GM04504 (cell line): ENCODE measurements around the gene GRID2.
A peak's percentile ranks its signal among the peaks of the same experiment; 100 is the strongest.
"Not testable (repeated sequence)": the region's sequence is repeated elsewhere in the genome, so short reads cannot be mapped to it uniquely, and the experiment has no call there.

Experiments used
- DNase-seq: peaks from one replicate; pipeline ENCODE4 v3.0.0-alpha.2; 2012; ENCODE audit warnings: low read depth

Gene GRID2

GRCh38 chr4:92305878-92306520, 2.2 kb downstream of the GRID2 start:
- DNase-seq = no peak

DNA sequence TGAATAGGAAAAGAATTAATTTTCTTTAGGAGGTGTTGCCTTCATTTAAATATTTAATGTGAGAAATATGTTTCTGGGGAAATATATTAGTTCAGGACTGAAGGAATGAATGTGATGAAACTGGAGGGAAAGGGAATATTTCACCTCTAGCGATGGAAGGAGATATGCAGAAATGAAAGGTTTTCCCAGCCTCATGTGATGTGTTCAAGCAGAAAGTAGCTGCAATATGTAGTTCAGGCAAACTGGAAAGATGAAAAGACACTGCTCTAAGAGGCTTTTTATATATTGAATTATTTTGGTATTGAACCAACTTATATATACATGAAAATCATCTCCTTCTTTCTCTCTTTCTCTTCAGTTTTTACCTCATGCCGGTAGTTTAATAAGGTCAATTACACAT, 3.4 kb downstream of the GRID2 start:
- no peak for DNase-seq

DNA sequence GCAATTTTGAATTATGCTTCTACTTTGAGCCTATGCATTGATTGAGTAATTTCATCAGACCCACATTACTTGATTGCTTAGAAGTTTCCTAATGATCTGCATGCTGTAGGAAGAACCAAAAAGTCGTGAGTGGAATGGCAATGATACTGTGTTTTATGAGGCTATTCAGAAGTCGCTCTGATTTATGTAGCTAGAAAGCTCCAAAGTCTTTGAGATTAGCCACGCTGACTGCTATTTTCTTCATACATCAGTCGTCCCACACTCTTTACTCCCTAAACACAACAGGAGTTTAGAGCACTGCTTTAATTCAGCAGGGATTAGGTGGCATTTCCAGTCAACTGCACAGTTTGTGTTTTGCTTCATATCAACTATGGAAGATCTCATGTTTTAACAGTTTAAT, 4.1 kb downstream of the GRID2 start:
- no peak for DNase-seq

DNA sequence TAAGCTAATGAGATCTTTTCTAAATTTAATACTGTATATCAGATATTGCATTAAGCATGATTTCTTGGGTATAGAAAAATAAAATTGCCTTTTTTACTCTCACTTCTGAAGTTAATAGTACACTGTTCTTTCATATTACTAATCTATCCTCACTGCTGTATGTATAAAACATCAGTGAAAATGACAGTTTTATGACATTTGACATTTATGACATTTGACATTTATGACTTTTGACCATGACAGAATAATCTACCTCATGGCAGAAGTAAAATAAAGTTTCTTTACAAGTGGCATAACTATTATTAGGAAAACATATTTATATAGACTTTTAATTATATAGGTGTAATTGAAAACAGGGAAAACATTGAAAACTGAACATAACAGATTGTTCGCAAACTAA, 13.3 kb downstream of the GRID2 start:
- DNase-seq = no peak

GRCh38 chr4:92328095-92328494, 24.3 kb downstream of the GRID2 start:
- DNase-seq = no peak

DNA sequence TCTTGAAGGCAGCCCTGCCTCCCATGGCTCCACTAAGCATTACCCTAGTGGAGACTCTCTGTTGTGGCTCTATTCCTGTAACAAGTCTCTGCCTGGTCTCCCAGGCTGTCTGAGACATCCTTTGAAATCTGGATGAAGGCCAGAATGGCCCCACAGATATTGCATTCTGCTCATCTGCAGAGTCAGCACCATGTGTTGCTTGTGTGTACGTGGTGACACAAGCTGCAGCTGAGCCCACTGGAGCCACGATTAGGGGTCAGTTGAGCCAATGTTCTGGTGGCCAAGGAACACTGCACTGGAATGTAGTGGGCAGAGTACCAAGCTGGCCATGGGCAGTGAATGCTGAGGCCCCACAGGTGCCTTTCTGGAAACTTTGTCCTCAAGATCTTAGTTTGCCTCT, 29.2 kb downstream of the GRID2 start:
- DNase-seq = no peak

DNA sequence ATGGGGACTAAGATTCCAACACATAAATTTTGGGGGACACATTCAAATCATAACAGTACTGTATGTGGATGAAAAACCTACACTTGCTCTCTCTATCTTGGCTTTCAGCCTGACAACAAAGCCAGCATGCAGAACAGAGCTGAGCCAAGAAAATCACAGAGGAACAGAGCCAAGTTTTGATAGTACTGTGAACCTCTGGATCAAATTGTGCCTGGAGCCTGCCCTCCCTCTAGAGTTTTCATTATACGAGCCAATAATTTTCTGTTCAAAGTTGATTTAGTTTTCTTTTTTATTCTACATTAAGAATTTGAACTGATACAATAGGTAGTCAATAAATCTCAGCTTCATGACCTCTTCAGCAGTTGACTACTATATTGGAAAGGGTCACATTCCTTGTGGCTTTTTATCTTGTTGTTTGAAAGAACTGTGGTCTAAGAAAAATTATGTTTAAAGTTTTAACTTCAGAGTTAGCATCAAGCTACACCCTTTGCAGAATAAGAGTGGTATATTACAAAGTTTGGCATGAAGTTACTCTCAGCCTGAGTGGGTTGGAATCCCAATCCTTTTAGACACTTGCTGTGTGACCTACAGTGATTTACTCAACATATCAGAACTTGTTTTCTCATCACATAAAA, 31.1 kb downstream of the GRID2 start:
- DNase-seq = no peak

- no peak for DNase-seq
Observed at GRCh38 chr4:92339676-92340075, 35.9 kb downstream of the GRID2 start.

DNA sequence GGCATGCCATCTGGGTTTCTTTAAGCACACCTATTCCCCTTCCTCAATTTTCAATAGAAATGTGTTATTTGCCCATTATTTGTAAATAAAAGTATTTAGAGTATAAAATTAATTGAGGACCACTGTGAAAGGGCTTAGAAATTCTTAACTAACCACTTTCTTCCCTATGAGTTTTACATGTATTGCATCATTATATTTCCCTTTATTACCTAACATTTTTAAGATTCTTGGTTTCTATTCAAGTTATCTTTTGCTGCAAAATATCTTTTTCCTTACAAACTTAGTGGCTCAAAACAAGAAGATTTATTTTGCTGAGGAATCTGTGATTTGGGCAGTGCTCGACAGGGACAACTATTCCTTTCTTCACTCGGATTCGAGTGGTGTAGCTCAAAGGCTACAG, 40.5 kb downstream of the GRID2 start:
- DNase-seq = no peak

DNA sequence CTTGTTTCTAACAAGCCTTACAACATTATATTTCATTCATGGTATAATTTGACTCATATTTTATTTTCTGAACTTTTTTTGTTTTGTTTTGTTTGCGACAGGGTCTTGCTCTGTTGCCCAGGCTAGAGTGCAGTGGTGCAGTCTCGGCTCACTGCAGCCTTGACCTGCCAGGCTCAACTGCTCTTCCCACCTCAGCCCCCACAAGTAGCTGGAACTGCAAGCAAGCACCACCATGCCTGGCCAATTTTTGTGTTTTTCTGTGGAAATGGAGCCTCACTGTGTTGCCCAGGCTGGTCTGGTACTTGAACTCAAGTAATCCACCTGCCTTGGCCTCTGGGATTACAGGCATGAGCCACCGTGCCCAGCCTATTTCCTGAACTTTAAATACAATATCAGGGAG, 42.5 kb downstream of the GRID2 start:
- no peak for DNase-seq

DNA sequence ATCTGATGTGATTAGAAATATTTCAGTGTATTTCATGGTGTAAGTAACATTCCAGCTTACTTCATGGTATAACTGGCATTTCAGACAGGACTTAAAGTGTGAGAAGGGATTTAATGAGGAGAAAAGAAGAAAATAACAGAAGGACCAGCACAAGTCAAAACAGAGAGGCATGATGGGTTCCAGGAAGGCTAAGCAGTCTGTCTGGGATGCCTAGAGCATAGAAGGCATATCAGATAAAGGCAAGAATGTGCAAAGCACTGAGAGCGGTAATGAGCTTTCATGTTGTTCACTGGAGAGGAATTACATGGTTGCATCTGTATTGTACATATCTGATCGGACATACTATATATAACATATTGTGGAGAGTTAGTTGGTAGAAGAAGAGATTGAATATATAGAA, 54.2 kb downstream of the GRID2 start:
- DNase-seq = no peak

- no peak for DNase-seq
Observed at GRCh38 chr4:92359491-92359890, 55.7 kb downstream of the GRID2 start.

DNA sequence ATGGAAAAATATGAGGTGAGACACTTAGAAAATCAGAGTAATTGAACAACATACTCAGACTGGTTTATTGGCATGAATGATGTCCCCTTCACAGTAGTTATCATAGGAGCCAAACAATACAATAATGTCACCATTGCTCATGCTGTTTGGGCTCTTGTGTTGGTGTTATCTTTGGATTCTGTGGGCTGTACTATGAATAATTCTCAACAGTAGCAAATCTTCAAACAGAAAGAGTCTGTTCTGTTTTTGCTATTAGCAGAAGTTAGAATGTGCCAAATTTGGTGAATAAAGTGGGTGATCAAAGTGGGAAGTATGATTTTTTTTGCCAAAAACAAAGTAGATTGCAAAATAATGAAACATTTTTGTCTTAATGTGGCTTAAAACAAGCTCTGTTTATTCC, 58.3 kb downstream of the GRID2 start:
- DNase-seq = no peak

GRCh38 chr4:92368653-92369052, 64.9 kb downstream of the GRID2 start:
- no peak for DNase-seq

DNA sequence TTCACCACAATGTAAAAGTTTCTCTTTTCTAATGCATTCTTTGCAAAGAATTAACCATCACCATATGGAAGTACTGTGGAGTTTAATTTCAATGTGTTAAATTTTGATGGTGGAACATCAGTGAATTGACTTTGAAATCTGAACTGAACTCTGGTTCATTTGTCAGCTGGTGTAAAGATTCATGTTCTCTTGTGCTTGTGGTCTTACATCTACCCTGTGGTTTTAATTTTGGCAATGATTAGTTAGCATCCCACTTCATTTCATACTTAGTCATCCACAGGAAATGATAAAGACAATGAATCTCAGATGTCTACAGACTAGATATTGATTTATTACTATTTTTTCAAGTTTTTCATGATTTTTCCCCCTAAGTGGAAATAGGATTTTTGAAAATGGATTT, 77.8 kb downstream of the GRID2 start:
- no peak for DNase-seq

DNA sequence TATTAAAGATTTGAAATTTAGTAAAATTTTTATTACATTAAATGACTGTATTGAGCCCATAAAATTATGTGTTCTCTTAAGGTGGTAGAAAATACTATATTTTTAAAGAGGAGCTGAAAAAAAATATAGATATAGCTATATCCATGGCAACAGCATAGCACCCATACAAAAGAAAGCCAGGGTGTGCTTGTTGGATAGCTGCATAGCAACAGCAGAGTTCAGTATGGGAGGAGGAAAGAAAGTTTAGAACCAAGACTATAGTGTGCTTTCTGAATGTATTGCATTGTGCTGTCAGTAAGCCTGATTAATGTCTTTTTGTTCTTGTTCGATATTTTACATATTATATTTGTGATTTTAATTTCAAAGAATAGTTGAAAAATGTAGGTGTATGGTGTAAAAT, 78.4 kb downstream of the GRID2 start:
- DNase-seq = no peak

DNA sequence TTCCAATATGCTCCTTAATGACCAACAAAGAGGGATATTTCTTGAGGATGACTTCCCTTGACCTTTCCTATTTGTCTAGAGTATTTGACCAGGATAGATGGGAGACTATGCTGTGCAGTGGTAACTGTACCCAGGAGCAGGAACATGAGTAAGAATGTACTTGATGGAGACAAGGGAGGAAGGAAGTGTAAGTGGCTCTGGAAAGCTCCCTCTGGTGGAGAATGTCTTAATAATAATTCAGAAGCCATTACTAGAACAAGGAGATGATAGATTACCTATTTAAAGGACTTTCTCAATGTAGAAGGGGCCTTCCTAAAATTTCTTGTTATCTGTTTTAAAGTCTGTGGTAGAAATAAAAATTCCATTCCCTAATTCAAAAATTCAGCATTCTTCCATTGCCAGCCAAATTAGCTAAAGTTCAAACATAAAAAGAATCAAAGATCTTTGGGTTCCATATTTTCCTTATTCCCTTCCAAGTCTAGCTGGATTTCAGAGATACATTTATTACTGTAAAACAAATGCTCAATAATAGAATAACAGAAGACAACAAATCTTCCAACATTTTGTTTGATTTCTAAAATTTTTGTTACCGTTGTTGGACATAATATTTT, 83.8 kb downstream of the GRID2 start:
- DNase-seq = peak; percentile 2

DNA sequence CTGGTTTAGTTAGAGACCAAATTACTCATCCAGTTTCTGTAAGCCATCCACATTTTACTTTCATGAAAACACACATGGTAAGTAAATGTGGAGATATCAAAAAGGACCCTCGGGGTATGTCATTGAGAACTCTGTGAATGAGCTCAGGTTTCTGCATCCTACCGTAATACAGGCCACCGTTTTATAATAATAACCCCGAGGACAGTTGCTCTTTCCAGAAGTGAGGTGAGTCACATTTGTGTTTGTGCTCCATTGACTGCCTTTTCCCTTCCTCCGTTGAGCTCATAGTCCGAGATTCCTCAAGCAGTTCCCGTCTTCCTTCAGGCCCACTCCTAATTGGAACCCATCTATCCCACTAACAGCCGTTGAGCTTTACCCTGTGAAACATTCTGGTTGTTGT, 95.3 kb downstream of the GRID2 start:
- no peak for DNase-seq

GRCh38 chr4:92403525-92403924, 99.8 kb downstream of the GRID2 start:
- not testable (repeated sequence) for DNase-seq

DNA sequence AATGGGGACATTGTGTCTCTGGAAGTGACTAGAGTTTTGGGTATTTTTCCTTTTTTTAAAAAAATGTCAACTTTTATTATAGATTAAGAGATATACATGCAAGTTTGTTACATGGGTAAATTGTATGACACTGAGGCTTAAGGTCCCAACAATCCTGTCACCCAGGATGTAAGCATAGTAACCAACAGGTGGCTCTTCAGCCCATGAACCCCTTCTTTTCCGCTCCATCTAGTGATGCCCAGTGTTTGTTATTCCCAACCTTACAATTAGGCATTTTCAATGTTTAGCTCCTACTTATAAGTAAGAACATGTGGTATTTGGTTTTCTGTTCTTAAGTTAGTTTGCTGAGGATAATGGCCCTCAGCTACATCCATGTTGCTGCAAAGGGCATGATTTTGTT, 102.7 kb downstream of the GRID2 start:
- no peak for DNase-seq

DNA sequence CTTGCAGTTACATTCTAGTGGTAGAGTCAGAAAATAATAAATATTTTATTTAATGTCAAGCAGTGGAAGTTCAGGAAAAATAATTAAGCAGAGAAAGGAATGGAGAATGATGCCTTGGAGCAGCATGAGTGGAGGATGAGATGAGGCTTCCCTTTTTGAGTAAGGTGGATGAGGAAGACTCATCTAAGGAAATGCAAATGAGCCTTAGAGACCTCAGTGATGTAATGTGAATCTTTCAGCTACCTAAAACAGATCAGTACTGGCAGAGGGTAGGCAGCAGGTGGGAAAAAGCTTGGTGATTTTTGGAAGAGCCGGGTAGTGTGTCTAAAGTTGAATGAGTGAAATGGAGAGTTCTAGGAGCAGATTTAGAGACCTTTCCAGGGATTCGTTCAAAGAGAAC, 118.2 kb downstream of the GRID2 start:
- DNase-seq = no peak

DNA sequence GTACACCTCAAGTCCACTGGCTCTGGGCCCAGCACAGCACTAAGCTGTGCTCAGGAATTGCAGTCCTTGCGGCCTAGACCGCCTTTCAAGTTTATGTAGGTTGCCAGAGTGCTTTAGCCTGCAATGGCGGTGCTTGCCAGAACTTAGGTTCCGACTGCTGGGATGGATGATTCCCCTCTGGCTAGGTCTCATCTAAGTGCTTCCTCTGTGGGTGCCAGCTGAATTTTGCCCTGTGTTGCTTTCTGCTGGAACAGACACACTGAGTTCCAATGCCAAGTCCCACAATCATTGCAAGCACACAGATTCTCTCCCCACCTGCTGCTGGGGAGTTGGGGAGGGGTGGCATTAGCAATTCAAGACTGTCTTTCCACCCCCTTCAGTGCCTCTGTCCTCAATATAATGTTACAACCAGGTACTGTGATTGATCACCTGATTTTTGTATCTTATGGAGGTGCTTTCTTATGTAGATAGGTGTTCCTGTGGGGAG, 129.5 kb downstream of the GRID2 start:
- DNase-seq = no peak

DNA sequence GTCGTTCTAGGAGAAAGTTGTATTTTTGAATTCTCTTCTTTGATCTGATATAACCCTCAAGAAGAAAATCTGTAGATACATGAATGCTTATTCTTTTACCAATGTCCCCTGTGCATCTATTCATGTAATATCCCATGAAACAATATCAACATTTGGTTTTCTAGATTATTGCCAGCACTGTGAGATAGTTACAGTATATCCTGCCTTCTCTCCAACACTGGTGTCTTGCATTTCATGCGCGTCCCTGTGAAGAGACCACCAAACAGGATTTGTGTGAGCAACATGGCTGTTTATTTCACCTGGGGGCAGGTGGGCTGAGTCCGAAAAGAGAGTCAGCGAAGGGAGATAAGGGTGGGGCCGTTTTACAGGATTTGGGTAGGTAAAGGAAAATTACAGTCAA, 135.0 kb downstream of the GRID2 start:
- DNase-seq = not testable (repeated sequence)

DNA sequence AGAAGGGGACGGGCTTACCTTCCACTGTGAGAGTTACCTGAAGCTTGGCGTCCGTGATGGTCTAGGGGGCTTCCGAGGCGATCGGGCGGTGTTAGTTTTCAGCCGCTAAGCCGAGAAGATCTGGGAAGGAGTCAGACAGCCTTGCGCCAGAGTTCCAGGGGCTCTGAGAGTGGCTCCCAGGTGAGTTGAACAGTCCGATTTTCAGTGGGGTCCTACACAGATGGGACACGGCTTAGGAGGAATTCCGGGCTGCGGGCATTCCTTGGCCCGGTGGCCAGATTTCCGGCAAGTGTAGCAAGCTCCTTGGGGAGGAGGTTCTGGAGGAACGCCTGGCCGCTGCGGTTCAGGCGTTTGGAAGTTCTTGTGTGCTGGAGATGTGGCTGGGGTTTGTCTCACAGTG, 138.4 kb downstream of the GRID2 start:
- DNase-seq = not testable (repeated sequence)
